ENCODE results near the gene UGT2B11.
"Not testable (repeated sequence)": the region's sequence is repeated elsewhere in the genome, so short reads cannot be mapped to it uniquely, and the experiment has no call there.

The UGT2B11 gene
- total RNA-seq: 0 to 0.04 reads per million in 2 donors

DNA sequence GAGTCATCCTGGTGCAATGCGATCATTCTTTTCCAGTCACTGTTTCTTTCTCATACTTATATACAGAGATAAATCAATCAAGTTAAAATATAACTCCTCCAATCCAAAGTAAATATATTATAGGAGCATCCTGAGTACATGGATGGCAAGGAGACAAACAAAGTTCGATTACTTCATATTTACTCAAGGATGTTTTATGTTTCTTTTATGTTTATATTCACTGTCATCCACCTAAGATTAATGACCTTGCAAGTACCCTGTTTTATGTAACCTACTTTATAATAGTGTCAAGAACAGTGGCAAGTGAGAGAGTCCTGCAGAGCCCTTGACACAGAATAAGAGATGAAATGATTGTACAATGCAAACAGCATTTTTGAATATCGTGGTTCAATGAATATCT is at the start of gene UGT2B11:
TSS of gene UGT2B11 (minus strand) at position 33 of the 400 bp plus-strand sequence. CDS start at position 7, 26 bp downstream.
- no peak for DNase-seq

DNA sequence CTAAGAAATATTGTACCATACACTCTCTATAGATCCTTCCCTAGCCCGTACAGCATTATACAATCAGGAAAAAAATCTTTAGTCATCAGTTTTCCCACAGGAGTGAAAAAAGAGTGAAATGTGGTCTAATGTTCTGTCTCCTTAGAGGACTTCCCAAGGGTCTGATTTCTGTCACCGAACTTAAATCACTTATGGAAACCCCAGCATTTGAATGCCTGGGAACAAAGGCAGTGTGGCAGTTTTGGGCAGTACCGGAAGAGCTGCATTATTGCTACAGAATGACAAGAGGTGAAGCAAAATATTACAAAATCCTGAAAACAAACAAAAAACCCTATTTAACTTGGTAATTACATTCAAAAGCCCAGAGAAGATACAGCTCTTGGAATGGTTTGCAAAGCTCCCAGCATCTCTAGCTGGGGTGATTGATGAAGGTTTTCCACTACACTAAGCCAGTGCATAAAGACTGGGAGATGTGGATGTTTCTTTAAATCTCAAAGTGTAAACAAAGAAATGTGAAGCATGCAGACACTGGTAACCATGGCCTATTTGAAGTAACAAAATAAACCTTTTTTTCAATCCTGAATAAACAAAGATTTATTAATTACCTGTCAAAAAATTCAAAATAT is 38.7 kb upstream of the UGT2B11 start:
- not testable (repeated sequence) for DNase-seq

DNA sequence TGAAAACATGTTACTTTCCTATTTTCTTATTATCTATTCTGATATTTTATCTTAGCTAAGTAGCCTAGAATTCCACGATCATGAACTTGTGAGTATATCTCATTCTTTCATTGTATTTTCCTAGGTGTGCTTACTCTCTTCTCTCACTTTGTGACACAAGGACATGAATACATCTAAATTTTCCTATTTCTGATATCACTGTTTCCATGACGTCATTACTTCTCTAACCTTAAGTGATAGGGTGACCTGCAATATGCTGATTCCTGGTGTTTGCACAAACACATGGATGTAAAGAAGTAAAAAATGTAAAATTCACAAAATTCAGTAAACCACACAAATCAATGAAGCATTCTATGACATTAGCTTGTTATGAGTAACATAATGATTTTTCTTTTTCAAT is 36.3 kb upstream of the UGT2B11 start:
- not testable (repeated sequence) for DNase-seq

DNA sequence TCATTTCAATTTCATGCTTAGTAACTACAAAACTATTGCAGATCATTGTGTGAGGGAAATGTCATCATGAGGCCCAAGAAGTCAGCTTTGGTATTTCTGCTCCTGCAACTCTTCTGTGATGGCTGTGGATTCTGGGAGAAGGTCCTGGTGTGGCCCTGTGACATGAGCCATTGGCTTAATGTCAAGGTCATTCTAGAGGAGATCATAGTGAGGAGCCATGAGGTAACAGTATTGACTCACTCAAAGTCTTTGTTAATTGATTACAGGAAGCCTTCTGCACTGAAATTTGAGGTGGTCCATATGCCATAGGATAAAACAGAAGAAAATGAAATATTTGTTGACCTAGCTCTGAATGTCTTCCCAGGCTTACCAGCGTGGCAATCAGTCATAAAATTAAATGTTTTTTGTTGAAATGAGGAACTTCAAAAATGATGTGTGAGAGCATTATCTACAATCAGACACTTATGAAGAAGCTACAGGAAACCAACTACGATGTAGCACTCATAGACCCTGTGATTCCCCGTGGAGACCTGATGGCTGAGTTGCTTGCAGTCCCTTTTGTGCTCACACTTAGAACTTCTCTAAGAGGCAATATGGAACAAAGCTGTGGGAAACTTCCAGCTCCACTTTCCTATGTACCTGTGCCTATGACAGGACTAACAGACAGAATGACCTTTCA is 28.2 kb upstream of the UGT2B11 start:
- DNase-seq: not testable (repeated sequence)

DNA sequence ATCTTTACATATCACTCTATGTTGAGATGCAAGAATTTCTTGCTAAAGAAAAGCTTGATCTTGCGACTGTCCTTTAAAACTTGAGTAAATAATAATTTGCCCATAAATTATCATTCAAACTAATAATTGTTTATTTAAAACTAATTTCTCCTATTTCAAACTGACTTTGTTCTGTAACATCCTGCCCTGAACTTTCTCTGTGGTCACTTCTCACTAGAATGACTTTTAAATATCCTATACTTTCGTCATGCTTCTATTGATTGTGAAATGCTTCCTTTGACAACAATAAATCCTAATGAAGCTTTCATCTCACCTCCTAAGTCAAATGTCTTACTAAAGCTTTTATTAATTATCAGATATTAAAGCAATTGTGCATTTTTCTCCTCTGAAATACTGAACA is 27.2 kb upstream of the UGT2B11 start:
- DNase-seq: not testable (repeated sequence)

DNA sequence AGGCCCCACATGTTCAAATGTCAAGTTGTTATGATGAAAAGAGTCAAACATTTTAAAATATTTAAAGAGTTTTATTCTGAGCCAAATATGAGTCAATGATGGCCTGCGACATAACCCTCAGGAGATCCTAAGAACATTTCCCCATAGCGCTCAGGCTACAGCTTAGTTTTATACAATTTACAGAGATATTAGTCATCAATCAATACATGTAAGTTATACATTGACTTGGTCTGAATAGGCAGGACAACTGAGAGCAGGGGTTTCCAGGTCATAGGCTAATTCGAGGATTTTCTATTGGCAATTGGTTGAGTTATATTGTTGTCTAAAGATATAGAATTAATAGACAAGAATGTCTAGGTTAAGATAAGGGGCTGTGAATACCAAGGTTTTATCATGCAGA is 26.2 kb upstream of the UGT2B11 start:
- DNase-seq: not testable (repeated sequence)

DNA sequence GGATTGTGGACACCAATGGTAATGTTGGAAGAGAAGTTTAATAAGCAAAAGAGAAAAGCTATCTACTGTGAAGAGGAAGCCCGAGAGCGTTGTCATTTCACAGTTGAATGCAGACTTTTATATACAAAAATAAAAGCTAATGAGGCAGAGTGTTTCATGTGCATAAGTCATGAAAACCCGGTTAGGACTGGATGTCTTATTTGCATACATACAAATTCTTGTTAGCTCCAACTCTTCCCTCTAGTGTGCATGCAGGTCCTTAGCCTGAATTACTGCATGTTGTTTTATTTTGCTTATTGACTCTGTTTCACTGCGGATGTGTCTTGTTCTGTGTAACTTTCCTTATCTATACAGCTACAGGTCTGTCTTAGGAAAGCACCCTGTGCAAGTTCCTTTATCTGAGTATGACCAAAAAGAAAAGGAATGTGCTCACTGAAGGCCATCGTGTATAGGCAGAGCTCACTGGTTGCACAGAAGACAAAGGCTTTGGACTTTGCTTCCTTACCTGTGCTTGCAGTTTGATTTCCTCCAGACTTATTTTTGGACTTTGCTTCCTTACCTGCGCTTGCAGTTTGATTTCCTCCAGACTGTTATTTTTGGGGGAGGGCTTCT is 25.1 kb upstream of the UGT2B11 start:
- DNase-seq: no peak

DNA sequence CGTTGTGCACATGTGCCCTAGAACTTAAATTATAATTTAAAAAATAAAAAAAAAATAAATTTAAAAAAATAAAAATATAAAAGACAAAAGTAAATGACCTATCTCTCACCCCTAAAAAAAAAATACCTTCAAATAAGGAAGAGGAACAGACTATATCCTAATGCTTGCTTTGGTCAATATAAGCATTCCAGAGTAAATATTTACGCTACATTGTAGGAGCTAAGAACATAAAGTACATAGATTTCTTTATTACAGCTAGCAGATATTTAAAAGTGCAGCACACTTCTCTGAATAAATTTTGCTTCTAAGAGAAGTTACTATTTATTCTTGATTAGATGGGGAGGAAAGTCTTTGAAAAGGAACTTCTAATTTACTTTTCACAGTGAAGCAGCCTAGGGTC is 24.5 kb upstream of the UGT2B11 start:
- no peak for DNase-seq

DNA sequence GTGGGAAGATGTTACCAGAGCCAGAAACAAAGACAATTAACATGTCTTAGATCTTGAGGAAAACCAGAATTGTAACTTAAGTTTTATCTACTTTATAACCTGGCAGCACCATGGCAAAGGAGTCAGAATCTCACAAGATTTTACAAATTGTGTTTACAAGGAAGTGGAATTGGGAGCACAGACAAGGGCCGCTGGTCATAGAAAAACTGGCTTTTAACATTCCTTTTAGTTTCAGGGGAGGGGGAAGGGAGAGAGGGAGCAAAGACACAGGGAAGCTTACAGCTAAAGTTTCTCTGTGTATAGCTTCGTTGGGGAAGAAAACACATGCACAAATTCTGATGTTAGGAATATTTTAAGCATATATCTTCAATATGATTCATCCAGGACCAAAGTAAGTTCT is 10.3 kb upstream of the UGT2B11 start:
- DNase-seq: no peak

DNA sequence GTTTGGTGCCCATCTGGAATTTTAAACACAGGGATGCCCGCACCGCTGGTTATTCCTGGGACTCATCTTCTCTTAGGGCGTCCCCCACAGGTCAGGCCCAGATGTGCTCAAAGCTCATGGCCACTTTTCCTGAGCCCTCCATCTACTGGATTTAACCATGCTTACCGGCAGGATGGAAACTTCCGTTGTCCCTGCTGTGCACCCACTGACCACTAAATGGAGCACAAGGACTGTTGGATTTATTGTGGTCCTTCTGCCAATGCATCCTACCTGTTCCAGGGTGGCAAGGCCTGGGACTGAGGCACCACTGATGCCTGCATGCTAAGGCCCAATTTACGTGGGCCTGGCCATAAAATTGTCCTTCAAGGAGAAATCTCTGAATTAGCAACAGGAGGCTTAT is 8.7 kb upstream of the UGT2B11 start:
- not testable (repeated sequence) for DNase-seq

DNA sequence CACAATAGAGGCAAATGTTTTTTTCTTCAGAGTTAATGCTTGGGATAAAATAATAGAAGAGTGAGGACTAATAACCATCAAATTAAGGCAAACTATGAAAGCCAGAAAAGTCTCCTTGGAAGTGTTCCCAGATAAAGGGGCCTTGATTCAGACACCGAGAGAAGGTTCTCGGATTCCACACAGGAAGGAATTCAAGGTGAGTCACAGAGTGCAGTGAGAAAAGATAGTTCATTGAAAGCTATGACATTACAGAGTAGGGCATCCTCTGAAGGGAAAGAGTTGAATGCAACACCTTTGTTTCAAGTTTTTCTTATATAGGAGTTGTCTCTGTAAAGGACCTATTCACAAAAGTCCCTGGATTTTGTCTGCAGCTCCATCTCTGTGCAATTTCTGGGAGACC is 3.9 kb upstream of the UGT2B11 start:
- not testable (repeated sequence) for DNase-seq

DNA sequence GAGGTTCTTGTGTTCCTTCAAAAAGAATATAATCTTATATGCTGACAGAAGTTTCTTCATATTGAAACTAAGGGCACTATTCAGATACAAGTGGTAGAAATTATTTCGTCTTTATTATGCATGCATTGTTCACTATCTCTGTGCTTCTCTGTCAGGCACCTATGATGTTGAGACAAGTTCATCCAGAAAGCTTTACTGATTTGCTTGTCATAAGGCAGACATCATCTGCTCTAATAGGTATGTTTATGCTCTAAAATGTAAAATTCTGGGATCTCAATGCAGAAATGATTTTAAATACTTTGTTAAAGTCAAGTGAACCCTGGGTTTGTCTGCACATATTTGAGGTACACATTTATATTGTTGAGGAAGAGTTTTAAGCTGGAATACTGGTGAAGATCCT is 3.6 kb downstream of the UGT2B11 start:
- DNase-seq: no peak

DNA sequence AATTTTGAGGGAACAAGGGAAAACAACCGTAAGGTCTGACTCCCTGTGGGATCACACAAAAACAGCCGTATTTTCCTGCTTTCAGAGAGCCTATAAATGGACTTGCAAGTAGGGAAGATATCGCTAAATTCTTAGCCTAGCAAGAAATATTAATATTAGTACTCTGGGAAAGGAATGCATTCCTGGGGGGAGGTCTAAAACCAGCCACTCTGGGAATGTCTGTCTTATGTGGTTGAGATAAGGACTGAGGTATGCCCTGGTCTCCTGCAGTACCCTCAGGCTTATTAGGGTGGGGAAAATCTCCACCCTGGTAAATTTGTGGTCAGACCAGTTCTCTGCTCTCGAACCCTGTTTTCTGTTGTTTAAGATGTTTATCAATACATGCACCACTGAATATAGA is 16.0 kb downstream of the UGT2B11 start:
- not testable (repeated sequence) for DNase-seq

DNA sequence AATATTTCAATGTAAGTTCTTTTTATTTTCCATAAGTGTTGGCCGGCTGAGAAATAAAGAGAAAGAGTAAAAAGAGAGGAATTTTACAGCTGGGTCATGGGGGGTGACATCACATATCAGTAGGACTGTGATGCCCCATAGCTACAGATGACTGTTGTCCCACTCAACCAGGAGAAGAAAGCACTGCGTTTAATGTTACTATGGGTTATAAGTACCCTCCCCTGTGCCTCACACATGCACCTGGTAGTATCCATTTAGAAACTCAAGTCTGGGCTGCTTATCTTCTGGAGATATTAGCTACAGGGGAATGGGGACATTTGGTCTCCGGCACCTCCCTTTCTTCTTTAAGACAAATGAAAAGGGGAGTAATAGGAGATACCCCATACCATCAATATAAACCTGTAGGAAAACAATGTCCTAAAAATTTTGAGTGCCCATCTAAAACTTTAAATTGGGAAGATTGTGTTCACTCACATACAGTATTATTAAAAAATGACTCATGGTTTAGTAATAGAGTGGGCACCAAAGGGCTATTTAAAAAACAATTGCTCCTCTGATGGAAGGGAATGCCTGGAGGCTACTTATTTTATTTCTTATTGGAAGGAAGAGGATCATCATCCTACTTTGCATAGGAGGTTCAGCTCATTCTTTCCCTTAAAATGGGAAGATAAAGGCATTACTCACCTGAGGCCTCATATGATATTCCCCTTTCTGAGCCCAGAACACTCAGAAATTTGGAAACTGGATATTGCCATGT is 18.2 kb downstream of the UGT2B11 start:
- DNase-seq: no peak

DNA sequence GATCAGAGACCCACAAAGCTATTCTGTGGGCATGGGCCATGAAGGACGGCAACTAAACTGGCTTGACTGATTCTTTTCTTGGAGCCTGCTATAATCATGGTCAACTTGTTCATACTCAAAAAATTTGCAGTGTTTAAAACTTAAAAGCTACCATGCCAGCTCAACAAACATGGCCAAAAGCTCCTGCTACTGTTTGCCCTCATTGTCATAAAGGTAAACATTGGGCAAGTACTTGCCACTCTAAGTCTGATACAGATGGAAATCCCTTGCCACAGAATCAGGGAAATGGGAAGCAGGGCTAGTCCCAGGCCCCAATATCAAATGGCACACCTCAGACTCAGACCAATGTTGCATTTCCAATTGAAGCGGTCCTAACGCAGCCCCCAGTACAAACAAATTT is 20.4 kb downstream of the UGT2B11 start:
- no peak for DNase-seq

DNA sequence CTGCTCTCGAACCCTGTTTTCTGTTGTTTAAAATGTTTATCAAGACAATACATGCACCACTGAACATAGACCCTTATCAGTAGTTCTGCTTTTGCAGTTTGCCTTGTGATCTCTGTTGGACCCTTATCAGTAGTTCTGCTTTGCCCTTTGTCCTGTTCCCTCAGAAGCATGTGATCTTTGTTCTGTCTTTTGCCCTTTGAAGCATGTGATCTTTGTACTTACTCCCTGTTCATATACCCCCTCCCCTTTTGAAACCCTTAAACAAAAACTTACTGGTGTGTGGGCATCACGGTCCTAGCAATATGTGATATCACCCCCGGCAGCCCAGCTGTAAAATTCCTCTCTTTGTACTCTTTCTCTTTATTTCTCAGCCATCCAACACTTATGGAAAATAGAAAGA is 22.6 kb downstream of the UGT2B11 start:
- DNase-seq: not testable (repeated sequence)

DNA sequence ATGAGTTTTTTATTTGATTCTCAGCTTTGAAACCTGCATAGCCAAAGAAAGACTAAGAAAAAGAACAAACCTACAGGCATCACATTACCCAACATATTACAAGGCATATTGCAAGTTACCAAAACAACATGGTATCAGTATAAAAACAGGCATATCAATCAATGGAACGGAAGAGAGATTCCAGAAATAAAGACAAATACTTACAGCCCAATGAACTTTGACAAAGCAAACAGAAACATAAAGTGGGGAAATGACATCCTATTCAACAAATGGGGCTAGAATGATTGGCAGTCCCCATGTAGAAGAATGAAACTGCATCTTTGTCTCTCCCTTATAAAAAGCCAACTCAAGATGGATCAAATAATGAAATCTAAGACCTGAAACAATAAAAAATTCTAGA is 23.9 kb downstream of the UGT2B11 start:
- DNase-seq: not testable (repeated sequence)

DNA sequence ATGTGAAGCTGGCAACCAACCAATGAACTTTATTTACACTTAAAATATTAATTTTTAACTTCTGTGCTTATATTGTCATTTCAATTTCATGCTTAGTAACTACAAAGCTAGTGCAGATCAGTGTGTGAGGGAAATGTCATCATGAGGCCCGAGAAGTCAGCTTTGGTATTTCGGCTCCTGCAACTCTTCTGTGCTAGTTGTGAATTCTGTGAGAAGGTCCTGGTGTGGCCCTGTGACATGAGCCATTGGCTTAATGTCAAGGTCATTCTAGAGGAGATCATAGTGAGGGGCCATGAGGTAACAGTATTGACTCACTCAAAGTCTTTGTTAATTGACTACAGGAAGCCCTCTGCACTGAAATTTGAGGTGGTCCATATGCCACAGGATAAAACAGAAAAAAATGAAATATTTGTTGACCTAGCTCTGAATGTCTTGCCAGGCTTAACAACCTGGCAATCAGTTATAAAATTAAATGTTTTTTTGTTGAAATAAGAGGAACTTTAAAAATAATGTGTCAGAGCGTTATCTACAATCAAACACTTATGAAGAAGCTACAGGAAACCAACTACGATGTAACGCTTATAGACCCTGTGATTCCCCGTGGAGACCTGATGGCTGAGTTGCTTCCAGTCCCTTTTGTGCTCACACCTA is 32.9 kb downstream of the UGT2B11 start:
- not testable (repeated sequence) for DNase-seq

DNA sequence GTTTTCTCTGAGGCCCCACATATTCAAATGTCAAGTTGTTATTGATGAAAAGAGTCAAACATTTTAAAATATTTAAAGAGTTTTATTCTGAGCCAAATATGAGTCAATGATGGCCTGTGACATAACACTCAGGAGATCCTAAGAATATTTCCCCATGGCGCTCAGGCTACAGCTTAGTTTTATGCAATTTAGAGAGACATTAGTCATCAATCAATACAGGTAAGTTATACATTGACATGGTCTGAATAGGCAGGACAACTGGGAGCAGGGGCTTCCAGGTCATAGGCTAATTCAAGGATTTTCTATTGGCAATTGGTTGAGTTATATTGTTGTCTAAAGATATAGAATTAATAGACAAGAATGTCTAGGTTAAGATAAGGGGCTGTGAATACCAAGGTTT is 34.7 kb downstream of the UGT2B11 start:
- not testable (repeated sequence) for DNase-seq

DNA sequence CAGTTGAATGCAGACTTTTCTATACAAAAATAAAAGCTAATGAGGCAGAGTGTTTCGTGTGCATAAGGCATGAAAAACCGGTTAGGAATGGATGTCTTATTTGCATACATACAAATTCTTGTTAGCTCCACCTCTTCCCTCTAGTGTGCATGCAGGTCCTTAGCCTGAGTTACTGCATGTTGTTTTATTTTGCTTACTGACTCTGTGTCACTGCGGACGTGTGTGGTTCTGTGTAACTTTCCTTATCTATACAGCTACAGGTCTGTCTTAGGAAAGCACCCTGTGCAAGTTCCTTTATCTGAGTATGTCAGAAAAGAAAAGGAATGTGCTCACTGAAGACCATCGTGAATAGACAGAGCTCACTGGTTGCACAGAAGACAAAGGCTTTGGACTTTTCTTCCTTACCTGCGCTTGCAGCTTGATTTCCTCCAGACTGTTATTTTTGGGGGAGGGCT is 35.8 kb downstream of the UGT2B11 start:
- not testable (repeated sequence) for DNase-seq

DNA sequence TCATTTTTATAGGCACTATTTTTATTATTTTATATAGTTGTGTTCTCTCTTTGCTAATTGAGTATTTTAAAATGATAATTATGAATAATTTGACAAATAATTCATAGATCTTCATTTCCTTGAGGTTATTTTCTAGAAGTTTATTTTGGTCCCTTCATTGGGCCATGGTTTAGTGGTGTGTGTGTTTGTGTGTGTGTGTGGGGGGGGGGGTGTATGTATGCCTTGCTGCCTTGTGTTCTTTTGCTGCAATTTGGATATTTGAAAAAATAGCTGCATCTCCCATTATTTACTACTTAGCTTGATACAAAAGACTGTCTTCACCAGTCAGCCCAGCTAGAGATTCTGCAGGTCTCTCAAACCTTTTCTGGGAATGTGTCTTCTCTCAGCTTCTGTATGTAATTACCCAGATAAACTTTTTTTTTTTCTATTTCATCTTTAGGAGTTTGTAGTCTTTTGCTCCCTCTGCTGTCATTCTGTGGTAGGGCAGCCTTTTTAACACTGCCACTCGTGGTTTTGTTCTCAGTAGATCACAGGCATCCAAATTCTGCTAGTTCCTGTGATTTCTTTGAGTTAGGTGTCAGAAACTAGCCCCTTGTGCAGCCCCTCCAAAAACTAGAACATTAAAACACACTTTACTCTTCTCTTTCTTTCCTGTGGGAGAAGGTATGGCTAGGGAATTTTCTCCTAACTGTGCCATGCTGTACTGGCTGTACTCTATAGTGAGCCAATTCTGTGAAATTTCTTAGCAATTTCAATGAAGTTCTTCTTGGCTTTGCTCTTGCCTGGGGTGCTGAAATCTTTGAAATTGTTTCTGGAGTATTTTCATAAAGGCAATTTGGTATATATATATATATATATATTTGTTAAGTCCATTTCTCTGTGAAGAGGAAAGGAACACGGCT is 44.1 kb downstream of the UGT2B11 start:
- DNase-seq: not testable (repeated sequence)

DNA sequence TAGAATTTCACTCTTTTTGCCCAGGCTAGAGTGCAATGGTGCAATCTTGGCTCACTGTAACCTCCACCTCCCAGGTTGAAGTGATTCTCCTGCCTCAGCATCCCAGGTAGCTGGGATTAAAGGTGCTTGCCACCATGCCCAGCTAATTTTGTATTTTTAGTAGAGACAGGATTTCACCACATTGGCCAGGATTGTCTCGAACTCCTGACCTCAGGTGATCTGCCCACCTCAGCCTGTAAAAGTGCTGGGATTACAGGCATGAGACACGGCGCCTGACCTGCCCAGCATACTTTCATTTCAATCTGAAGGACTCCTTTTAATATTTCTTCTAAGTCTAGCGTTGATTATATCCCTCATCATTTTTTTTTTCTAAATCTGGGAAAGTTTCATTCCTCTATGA is 45.4 kb downstream of the UGT2B11 start:
- DNase-seq: not testable (repeated sequence)
